GM18526 (cell line): Measurements from ENCODE around the gene PLPP1.

ENCODE experiments used
- POLR2A ChIP-seq: IDR thresholded peaks from 3 replicates; pipeline ENCODE4 v1.6.1; 2011; ENCODE audit not compliant: insufficient read length; ENCODE audit errors: extremely low read depth

Gene PLPP1

DNA sequence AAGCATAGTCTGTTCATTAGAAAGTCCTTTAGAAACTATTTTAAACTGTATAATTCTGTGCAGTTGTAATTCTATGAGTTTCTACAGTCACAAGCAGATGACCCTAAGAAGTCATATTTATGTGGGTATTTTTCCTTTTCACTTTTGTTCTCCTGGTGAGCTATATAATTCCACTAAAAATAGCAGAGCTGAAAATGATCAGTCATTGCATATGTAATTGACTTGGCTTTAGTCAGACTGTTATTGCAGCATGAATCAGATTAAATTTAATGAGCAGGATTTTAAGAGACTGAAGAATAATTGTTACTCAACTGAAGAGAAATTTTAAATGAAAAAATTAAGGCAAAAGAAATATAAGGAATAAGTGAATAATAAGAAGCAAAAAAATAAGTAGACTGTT lies 118.5 kb downstream of the PLPP1 start:
- no peak for TF ChIP-seq POLR2A

DNA sequence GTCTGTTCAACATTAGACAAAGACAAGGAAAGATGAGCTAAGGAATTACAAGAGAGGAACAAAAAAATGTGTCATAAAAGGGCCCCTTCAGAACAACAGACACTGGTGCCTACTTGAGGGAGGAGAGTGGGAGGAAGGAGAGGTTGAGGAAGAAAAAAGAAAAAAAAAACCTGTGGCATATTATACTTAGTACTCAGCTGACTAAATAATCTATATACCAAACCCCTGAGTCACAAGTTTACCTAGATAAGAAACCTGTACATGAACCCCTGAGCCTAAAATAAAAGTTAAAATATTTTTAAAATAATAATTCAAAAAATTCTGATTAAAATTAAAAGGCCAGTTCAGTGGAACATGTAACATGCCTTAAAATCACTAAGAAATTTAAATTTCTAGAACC lies 119.7 kb downstream of the PLPP1 start:
- no peak for TF ChIP-seq POLR2A

DNA sequence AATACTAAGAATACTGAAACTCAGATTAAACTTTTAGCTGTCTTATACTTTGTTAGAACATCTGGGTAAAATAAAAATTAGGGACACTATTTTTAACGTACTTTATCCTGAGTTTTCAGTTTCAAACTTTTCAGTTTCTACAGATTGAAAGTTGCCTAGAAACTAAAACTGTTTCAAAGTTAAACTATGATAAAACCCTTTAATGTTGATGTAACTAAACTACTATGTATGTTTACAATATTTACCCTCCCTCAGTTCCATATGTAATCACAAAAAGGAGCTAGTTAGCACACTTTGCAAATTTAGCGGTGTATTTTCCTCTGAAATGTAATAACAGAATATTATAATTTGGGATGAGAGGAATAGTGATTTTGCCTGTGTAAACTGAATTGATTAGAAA lies 121.1 kb downstream of the PLPP1 start:
- no peak for TF ChIP-seq POLR2A

DNA sequence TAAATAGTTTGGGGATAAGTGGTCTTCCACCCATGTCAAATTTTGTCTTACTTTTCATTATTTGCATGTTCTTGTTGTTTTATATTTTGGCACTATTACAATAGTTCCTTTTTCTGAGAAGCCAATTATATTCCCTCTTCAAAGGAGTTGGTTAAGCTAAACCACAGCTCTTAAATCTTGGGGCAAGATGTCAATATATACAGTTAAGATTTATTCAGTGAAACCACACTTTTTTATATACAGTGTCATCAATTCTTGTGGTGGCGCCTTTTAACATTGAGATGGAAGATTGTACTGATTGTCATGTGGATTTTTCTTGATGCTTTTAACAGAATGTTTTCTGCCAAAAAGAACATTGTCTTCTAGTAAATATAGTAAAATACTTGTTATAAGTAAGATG lies 122.9 kb downstream of the PLPP1 start:
- TF ChIP-seq POLR2A, result no peak

DNA sequence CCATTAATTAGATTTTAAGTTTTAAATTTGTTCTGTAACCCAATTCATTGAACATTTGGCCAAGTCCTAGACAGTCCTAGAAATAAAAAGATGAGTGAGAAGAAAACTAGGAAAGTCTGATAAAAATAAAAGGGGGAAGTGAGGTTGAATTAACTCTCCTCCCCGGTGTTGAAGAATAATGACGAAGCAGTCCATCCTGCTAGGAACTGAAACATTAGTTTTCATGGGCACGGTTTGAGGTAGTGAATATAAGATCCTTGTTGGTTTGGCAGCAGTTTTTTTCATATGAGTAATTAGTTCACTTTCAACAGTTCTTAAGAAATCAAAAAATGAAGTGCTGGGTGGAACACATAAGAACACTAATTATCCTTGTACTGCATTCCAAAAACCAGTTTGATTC lies 123.9 kb downstream of the PLPP1 start:
- no peak for TF ChIP-seq POLR2A

DNA sequence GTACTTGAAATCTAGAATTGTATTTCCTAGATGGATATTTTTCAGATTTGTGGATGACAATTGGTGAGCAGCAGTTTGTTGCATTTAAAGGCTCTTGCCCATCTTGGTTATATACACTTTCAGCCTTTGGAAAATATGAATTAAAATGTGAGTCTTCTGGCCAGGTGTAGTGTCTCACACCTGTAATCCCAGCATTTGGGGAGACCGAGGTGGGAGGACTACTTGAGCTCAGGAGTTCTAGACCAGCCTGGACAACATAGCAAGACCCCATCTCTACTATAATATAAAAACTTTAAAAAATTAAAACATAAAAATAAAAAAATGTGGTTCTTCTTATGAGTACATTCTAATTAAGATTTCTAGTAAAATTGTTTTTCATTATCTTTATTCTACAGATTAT lies 125.0 kb downstream of the PLPP1 start:
- no peak for TF ChIP-seq POLR2A

DNA sequence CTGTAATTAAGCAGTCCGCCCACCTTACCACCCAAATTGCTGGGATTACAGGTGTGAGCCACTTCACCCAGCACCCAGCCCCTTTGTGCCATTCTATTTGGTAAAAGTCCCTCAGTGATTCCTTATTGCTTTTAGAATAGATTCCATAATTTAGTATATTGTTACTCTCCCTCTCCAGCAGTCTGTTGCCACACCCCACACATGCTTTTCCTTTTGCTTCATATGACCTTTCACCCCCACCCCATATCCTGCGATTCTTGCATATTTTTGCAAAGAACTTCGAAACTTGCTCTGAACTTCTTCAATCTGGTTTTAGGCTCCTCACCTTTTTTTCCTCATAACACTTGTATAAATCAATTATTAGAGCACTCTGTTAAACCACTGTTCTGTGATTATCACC lies 126.8 kb downstream of the PLPP1 start:
- no peak for TF ChIP-seq POLR2A

DNA sequence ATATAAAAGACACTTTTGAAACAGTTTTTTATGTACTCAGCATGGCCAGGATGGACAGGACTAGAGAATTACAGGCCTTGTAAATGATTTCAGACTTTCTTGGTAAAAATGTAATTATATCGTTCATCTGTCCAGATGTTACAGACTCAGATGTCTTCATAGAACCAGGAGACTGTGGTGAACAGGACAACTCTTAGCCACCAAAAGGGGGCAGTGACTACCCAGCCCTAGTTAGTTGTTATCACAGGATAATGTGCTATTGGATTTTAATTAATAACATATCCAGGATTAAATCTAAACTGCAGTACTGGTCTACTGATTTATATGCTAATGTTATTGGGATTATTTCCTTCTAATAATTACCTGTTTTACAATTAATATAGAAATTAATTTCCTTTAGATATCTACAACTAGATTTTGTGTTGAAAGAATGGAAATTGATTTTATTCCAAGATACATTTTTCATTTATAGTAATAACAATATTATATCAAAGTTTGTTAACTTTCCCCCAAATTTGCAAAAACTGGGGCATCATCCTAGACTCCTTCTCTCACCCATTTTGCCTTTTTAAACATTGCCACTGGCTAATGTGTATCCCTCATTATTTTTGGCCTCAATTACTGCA lies 127.6 kb downstream of the PLPP1 start:
- TF ChIP-seq POLR2A, result no peak

DNA sequence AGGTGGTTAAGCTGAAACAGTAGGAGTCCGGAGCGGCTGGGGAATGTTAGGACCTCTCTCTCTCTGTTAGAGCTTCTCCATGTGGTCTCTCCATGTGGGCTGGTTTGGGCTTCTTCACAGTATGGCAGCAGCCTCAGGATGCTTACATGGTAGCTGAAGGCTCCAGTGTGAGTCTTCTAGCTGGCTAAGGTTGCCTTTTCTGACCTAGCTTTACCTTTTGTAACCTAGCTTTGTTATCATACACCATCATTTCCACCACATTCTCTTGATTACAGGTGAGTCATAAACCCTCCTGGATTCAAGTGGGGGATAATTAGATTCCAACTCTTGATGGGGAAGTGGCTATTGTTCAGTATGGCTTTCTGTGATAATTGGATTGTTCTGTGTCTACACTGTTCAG lies 128.5 kb downstream of the PLPP1 start:
- TF ChIP-seq POLR2A, result no peak

DNA sequence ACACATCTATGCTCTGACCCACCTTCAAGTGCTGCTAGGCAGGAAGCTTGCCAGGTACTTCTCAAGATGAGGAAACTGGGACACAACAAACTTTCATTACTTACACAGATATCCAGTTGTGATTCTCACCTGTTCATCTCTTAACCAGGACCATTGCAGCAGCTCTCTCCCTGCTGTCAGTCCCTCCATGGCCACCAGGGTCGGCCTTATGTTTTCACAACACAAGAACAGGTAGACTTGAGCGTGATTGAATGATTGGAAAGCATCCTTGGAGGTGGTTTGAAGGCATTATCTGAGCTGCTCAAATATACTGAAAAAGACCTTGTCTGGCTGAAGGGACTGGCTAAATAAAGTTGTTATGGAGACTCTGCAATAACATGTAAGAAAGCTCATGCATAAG lies 132.6 kb downstream of the PLPP1 start:
- TF ChIP-seq POLR2A, result no peak

DNA sequence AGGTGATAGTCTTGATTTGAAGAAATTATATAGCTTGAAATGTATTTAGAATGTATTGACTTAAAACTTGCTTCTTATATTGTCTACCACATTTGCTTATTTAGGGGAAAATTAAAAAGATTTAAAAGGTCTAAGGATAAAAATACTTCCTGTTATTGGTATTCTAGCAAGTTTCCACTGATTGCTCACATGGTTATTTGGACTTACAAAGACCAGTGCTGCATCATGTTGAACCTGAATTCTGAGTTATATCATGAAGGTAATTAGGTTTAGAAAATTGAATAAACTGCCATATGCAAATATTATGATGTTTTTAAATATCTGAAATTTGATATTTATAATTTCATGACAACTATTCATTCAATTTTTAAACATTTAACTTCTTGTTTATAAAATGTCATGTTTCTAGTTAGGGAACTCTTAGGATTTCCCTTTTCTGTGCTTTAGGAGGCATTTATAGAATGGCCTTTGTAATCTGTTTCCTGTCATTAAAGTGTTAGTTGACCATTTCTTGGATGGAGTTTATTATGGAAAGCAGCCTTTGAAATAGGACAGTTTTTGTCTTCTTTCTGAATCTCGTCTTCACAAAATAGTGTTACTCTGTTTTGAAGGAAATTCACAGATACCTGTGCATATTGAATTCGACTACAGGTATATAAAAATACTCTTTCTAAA lies 141.1 kb downstream of the PLPP1 start:
- no peak for TF ChIP-seq POLR2A

DNA sequence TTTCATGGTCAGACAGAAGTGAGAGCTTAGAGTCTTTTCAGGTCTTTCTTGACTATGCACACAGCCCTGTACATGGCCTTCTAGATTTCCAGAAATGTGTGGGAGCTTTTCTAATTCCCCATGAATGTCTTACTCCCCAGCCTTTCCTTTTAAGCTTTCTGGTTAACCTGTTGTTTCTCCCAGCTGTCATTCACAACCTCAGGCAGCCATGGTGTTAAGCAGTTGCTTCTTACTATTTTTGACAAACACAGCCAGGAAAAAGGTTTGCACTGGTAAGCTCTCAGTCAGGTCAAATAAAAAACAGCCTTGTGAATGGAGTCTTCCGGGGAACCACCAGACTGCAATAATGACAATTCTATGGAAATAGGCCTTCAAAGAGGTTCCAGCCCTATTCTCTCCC lies 142.1 kb downstream of the PLPP1 start:
- no peak for TF ChIP-seq POLR2A

DNA sequence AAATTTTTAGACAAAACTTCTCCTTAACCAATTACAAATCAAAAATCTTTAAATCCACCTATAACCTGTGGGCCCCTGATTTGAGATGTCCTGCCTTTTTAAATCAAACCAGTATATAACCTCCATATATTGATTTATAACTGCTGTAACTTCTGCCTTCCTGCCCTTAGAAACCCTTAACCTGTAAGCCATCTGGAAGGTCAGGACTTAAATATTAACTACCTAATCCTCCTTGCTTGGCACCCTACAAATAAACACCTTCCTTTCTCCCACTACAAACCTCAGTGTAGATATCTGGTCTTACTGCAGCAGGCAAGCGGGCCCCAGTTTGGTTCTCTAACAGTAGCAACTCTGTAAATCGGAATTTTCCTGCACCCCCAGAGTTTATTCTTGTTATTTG lies 143.1 kb downstream of the PLPP1 start:
- TF ChIP-seq POLR2A, result no peak

DNA sequence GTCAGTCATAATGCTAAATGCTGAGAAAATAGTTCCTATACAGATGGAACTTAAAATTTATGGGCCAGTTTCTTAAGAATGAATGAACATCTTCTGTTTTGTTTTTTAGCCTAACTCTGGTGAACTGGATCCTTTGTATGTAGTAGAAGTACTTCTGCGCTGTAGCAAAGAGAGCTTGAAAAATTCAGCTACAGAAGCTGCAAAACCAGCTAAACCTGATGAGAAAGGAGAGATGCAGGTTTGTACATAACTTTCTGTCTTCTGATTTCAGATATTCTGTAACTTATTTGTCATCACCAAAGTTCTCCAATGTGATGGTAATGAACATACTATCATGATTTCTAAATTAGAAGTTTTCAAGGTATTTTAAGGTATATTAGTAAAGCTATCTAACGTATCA lies 146.9 kb downstream of the PLPP1 start:
- TF ChIP-seq POLR2A, result no peak

DNA sequence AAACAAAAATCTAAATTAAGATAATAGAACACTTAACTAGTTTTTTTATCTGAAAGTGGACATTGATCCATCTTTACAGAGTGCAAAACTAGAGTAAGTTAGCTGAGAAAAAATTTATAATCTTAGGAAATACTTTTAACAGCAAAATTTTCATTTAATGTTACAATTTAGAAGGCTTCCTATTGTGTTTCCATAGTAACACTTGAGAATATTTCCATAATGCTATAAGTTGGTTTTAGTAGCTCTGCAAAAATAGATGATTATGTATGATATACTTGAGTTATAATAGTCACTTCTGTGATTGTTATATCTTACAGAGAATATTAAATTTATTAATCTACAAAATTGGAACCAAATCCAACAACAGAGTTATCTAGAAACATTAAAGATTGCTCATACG lies 148.4 kb downstream of the PLPP1 start:
- TF ChIP-seq POLR2A, result no peak

DNA sequence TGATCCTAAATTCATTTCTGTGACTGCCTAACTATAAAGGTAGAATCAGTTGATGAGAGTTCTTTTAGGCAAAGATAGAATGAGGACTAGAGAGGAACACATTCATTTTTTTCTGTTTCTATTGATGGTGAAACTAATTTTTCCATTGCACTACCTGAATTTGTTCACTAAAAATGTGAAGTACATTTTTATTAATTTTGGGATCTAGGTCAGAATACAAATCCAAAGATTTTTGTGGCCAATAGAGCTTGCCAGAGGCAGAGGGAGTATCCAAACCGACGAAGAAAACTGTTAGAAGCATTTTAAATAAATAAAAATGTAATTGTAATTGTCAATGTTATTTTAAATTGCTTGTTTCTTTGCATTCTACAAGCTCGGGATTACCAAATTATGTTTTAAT lies 148.9 kb downstream of the PLPP1 start:
- TF ChIP-seq POLR2A, result no peak

DNA sequence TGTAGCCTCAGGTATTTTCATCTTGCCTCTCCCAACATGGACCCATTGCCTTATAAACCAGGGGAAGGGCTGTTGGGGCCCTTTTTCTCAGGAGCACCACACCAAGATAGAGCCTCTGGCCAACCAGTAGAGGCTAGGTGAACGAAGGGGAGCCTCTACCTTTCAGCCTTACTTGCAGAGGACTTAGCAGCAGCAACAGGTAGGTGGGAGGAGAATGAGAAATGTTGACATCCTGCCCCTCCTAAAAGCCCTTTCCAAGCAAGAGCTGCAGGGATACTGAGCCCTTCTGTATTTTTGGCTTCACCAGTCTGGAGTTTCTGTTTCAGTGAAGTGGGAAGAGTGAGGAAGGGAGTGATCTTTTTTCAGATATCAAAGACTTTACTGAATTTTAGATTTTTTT lies 149.5 kb downstream of the PLPP1 start:
- no peak for TF ChIP-seq POLR2A

DNA sequence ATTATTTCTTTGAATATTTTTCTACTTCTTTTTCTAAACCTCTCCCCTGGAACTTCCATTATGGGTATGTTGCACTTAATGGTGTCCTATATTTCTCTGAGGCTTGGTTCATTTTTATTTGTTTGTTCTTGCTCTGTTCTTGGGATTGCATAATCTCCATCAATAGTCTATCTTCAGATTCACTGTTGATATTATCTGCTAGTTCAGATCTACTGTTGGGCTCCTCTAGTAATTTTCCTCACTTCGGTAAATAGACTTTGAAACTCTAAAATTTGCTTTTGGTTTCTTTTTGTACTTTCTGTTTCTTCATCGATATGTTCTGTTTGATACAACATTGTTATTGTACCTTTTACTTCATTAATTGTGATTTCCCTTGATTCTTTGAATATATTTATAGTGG lies 150.7 kb downstream of the PLPP1 start:
- TF ChIP-seq POLR2A, result no peak

DNA sequence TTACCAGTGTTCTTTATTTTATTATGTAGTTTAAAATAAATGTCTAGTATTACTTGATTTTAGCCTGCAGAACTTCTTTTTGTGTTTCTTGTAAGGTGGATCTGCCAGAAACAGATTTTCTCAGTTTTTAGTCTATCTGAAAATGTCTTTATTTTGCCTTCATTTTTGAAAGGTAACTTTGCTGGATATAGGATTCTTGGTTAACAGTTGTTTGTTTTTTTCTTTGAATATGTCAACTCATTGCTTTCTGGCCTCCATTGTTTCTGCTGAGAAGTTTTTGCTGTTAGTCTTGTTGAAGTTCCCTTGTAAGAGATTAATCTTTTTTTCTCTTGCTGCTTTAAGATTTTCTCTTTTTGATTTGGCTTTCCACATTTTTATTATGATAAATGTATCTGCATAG lies 151.5 kb downstream of the PLPP1 start:
- TF ChIP-seq POLR2A, result no peak
